Measurements from ENCODE around the gene NINJ2.

NINJ2 gene

GRCh38 chr12:565589-566105 is 97.6 kb downstream of the NINJ2 start:
- no peak for DNase-seq

GRCh38 chr12:565161-565560 is 98.1 kb downstream of the NINJ2 start:
- no peak for DNase-seq

- DNase-seq = no peak
Observed at GRCh38 chr12:563787-564298, 99.4 kb downstream of the NINJ2 start.

GRCh38 chr12:563250-563781 is 99.9 kb downstream of the NINJ2 start:
- DNase-seq = peak in 1 of 2 experiments; percentile 62

- no peak for DNase-seq
Observed at GRCh38 chr12:562634-563033, 100.6 kb downstream of the NINJ2 start.

- no peak for DNase-seq
Observed at GRCh38 chr12:561908-562593, 101.2 kb downstream of the NINJ2 start.

- no peak for DNase-seq
Observed at GRCh38 chr12:561391-561705, 101.9 kb downstream of the NINJ2 start.

GRCh38 chr12:560691-561390 is 102.4 kb downstream of the NINJ2 start:
- DNase-seq = no peak

GRCh38 chr12:559906-560455 is 103.3 kb downstream of the NINJ2 start:
- DNase-seq = no peak

- DNase-seq = no peak
Observed at GRCh38 chr12:559208-559905, 103.9 kb downstream of the NINJ2 start.

- DNase-seq = no peak
Observed at GRCh38 chr12:558580-558979, 104.7 kb downstream of the NINJ2 start.

- no peak for DNase-seq
Observed at GRCh38 chr12:556498-556897, 106.7 kb downstream of the NINJ2 start.

- no peak for DNase-seq
Observed at GRCh38 chr12:554001-554285, 109.3 kb downstream of the NINJ2 start.

GRCh38 chr12:553216-554000 is 109.8 kb downstream of the NINJ2 start:
- no peak for DNase-seq

GRCh38 chr12:552466-552865 is 110.8 kb downstream of the NINJ2 start:
- DNase-seq = no peak

GRCh38 chr12:550473-551260 is 112.6 kb downstream of the NINJ2 start:
- no peak for DNase-seq

- DNase-seq = no peak
Observed at GRCh38 chr12:549476-550082, 113.7 kb downstream of the NINJ2 start.

GRCh38 chr12:547883-548470 is 115.3 kb downstream of the NINJ2 start:
- DNase-seq = no peak

- DNase-seq = peak; percentile 51 to 73
Observed at GRCh38 chr12:546920-547845, 116.1 kb downstream of the NINJ2 start.

All from stimulated activated CD4-positive, alpha-beta T cell treated with anti-CD3 and anti-CD28 coated beads, Interleukin-4, amount 100 ng/mL, for 4 hours (primary cell).